ENCODE measurements around the gene KCNJ16.

KCNJ16 gene

GRCh38 chr17:70110443-70110880, 35.4 kb downstream of the KCNJ16 start:
- Histone ChIP-seq H3K27me3 (no peaks in the 10 kb centered on the region), H3K9ac (no peak overlapping the region), H3K4me2 (no peak overlapping the region), H3K27ac (no peak overlapping the region), H4K20me1 (no peaks in the 10 kb centered on the region), H3K4me3 (no peak overlapping the region), H3K9me3 (replicated peaks in 1 of 11) (peaks cover 12 to 52% (median 27%) of the 10 kb centered on the region in 11 experiments), H3K36me3 (peaks cover 0 to 64% (median 35%) of the 10 kb centered on the region in 11 experiments; a peak in 14 of 22 replicates), H3K4me1 (peaks cover 3 to 41% (median 25%) of the 10 kb centered on the region in 10 experiments)
- TF ChIP-seq Cebpa-rat (IDR thresholded peaks at IDR 0.05), result no peak

- Histone ChIP-seq H3K9ac (no peak overlapping the region), H3K36me3 (peaks cover 0 to 64% (median 35%) of the 10 kb centered on the region in 11 experiments; a peak in 14 of 22 replicates), H3K27ac (no peak overlapping the region), H3K4me1 (peaks cover 0 to 33% (median 17%) of the 10 kb centered on the region in 10 experiments; a peak in 17 of 20 replicates), H3K9me3 (replicated peaks in 1 of 11) (peaks cover 12 to 52% (median 27%) of the 10 kb centered on the region in 11 experiments), H3K27me3 (no peaks in the 10 kb centered on the region), H4K20me1 (no peaks in the 10 kb centered on the region), H3K4me2 (no peak overlapping the region), H3K4me3 (no peak overlapping the region)
- TF ChIP-seq Cebpa-rat (IDR thresholded peaks at IDR 0.05), result no peak
Measured at GRCh38 chr17:70111201-70111600, 36.2 kb downstream of the KCNJ16 start.

DNA sequence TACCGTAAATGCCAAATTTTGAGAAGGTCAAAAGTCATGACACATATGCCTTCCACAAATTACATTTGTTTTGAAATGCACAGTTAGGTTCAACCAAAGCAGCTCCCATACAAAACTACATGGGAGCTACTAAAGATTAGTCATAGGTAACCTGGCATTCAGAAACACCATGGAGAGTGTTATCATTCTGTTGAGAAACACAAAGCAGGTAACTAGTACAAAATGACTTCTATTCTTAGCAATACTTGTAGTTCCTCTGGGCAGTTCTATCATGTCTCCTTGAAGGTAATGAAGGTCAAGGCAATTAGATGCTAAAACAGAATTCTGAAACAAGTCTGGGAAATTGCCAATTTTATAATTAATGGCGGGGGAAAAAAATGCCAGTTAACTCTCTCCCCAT, 39.4 kb downstream of the KCNJ16 start:
- Histone ChIP-seq H3K9me3 (replicated peaks in 1 of 11) (peaks cover 12 to 72% (median 37%) of the 10 kb centered on the region in 11 experiments), H3K4me3 (no peak overlapping the region), H3K4me2 (no peak overlapping the region), H3K36me3 (peaks cover 0 to 70% (median 35%) of the 10 kb centered on the region in 11 experiments; a peak in 14 of 22 replicates), H3K27ac (no peak overlapping the region), H3K27me3 (no peaks in the 10 kb centered on the region), H3K4me1 (peaks cover 4 to 8% (median 5%) of the 10 kb centered on the region in 10 experiments), H3K9ac (no peak overlapping the region), H4K20me1 (no peaks in the 10 kb centered on the region)
- TF ChIP-seq Cebpa-rat (IDR thresholded peaks at IDR 0.05), result no peak

GRCh38 chr17:70115126-70115525, 40.1 kb downstream of the KCNJ16 start:
- no peaks in the 10 kb centered on the region for H4K20me1 ChIP-seq
- H3K9ac ChIP-seq, result no peak overlapping the region
- TF ChIP-seq Cebpa-rat (IDR thresholded peaks at IDR 0.05), result no peak
- H3K4me3 ChIP-seq, result no peak overlapping the region
- H3K36me3 ChIP-seq, result peaks cover 0 to 65% (median 28%) of the 10 kb centered on the region in 11 experiments; a peak in 14 of 22 replicates
- no peaks in the 10 kb centered on the region for H3K27me3 ChIP-seq
- no peak overlapping the region for H3K27ac ChIP-seq
- H3K9me3 ChIP-seq (replicated peaks in 1 of 11), result peaks cover 12 to 66% (median 35%) of the 10 kb centered on the region in 11 experiments
- no peak overlapping the region for H3K4me2 ChIP-seq
- H3K4me1 ChIP-seq, result peaks cover 11 to 15% (median 12%) of the 10 kb centered on the region in 10 experiments

DNA sequence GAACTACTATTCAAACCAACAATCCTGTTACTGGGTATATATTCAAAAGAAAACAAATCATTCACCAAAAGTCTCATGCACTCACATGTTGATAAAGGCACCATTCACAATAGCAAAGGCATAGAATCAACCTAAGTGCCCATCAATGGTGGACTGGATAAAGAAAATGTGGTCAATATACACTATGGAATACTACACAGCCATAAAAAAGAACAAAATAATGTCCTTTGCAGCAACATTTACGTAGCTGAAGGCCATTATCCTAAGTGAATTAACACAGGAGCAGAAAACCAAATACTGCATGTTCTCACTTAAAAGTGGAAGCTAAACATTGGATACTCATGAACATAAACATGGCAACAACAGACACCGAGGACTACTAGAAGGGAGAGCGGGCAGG, 41.9 kb downstream of the KCNJ16 start:
- Histone ChIP-seq H3K27ac (no peak overlapping the region), H3K4me2 (no peak overlapping the region), H4K20me1 (no peaks in the 10 kb centered on the region), H3K36me3 (peaks cover 0 to 47% (median 10%) of the 10 kb centered on the region in 11 experiments; a peak in 11 of 22 replicates), H3K27me3 (no peaks in the 10 kb centered on the region), H3K4me1 (peaks cover 29 to 33% (median 30%) of the 10 kb centered on the region in 10 experiments), H3K4me3 (no peak overlapping the region), H3K9me3 (replicated peaks in 1 of 11) (peaks cover 4 to 48% (median 18%) of the 10 kb centered on the region in 11 experiments), H3K9ac (no peak overlapping the region)
- no peak for TF ChIP-seq Cebpa-rat (IDR thresholded peaks at IDR 0.05)

DNA sequence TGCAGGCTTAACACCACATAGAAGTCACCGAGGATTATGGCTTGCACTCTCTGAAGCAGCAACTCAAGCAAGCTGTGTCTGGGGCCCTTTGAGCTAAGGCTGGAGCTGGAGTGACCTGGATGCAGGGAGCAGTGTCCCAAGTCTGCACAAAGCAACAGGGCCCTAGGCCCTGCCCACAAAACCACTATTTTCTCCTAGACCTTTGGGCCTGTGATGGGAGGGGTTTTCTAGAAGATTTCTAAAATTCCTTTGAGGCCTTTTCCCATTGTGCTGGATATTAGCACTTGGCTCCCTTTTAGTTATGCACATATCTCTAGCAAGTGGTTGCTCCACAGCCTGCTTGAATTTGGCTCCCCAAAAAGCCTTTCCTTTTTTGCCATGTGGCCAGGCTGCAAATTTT, 44.5 kb downstream of the KCNJ16 start:
- no peak for TF ChIP-seq Cebpa-rat (IDR thresholded peaks at IDR 0.05)
- Histone ChIP-seq H4K20me1 (no peaks in the 10 kb centered on the region), H3K9me3 (replicated peaks in 1 of 11) (peaks cover 0 to 31% (median 15%) of the 10 kb centered on the region in 11 experiments; a peak in 12 of 22 replicates), H3K36me3 (peaks cover 0 to 24% (median 0%) of the 10 kb centered on the region in 11 experiments; a peak in 6 of 22 replicates), H3K27ac (no peak overlapping the region), H3K9ac (no peak overlapping the region), H3K4me1 (peaks cover 53 to 59% (median 56%) of the 10 kb centered on the region in 10 experiments), H3K4me3 (no peak overlapping the region), H3K4me2 (peak overlapping the region; percentile 36 to 76 (median 66); a peak in 21 of 22 replicates), H3K27me3 (no peaks in the 10 kb centered on the region)

- TF ChIP-seq Cebpa-rat (IDR thresholded peaks at IDR 0.05), result no peak
- Histone ChIP-seq H3K27ac (peak overlapping the region in 2 of 11 experiments; percentile 0 to 5; a peak in 4 of 22 replicates), H4K20me1 (no peaks in the 10 kb centered on the region), H3K4me1 (peaks cover 57 to 63% (median 60%) of the 10 kb centered on the region in 10 experiments), H3K36me3 (peaks cover 0 to 24% (median 0%) of the 10 kb centered on the region in 11 experiments; a peak in 6 of 22 replicates), H3K4me3 (no peak overlapping the region), H3K4me2 (peak overlapping the region; percentile 50 to 76 (median 66); a peak in 20 of 22 replicates), H3K9me3 (replicated peaks in 1 of 11) (peaks cover 0 to 30% (median 15%) of the 10 kb centered on the region in 11 experiments; a peak in 12 of 22 replicates), H3K27me3 (no peaks in the 10 kb centered on the region), H3K9ac (no peak overlapping the region)
Measured at GRCh38 chr17:70119983-70120382, 45.0 kb downstream of the KCNJ16 start.

DNA sequence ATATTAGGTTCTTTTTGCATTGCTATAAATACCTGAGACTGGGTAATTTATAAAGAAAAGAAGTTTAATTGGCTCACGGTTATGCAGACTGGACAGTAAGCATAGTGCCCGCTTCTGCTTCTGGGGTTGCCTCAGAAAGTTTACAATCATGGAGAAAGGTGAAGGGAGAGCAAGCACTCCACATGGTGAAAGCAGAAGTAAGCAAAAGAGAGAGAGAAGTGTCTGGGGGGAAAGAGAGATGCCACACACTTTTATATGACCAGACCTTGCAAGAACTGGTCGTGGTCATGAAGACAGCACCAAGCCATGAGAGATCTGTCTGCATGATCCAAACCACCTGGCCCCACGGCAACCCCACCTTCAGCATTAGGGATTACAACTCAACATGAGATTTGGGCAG, 45.4 kb downstream of the KCNJ16 start:
- no peaks in the 10 kb centered on the region for H4K20me1 ChIP-seq
- peak overlapping the region; percentile 50 to 76 (median 66) for H3K4me2 ChIP-seq
- TF ChIP-seq Cebpa-rat (IDR thresholded peaks at IDR 0.05), result no peak
- H3K4me1 ChIP-seq, result peaks cover 62 to 68% (median 65%) of the 10 kb centered on the region in 10 experiments
- H3K27me3 ChIP-seq, result no peaks in the 10 kb centered on the region
- peaks cover 0 to 30% (median 15%) of the 10 kb centered on the region in 11 experiments; a peak in 11 of 22 replicates for H3K9me3 ChIP-seq (replicated peaks in 1 of 11)
- H3K27ac ChIP-seq, result peak overlapping the region in 2 of 11 experiments; percentile 0 to 5; a peak in 4 of 22 replicates
- H3K36me3 ChIP-seq, result peaks cover 0 to 24% (median 0%) of the 10 kb centered on the region in 11 experiments; a peak in 6 of 22 replicates
- no peak overlapping the region for H3K9ac ChIP-seq
- H3K4me3 ChIP-seq, result no peak overlapping the region

DNA sequence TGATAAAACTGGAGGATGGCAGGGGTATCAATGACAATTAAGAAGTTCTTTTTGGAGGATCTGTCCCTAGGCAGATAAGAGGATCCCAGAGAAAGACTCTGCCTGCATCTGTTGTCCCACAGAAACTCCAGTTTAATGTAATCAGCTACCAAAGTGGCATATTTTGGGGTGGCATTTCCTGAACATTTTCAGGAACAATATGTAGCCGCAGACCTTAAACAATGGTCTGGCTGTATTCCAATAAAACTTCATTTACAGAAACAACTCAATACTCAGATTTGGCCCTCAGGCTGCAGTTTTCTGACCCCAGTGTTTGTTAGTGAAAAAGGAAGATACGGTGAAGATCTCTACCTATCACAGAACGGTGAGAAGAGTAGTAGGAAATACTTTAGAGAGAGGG, 46.1 kb downstream of the KCNJ16 start:
- Histone ChIP-seq H3K4me3 (no peak overlapping the region), H3K27ac (no peak overlapping the region; a peak in 2 of 22 replicates), H3K27me3 (no peaks in the 10 kb centered on the region), H3K36me3 (peaks cover 0 to 28% (median 0%) of the 10 kb centered on the region in 11 experiments; a peak in 6 of 22 replicates), H4K20me1 (no peaks in the 10 kb centered on the region), H3K4me2 (peak overlapping the region; percentile 50 to 76 (median 66)), H3K9me3 (replicated peaks in 1 of 11) (peaks cover 0 to 36% (median 15%) of the 10 kb centered on the region in 11 experiments; a peak in 13 of 22 replicates), H3K4me1 (peaks cover 64 to 74% (median 68%) of the 10 kb centered on the region in 10 experiments), H3K9ac (no peak overlapping the region)
- TF ChIP-seq Cebpa-rat (IDR thresholded peaks at IDR 0.05), result no peak

All from BLaER1 treated with 17β-estradiol and CSF1 and Interleukin-3, amounts not matched to agents 10 nM and 100 nM (cell line).